Breast epithelium (tissue), 4 donors: ENCODE data around the gene GABPB2. TPM values are rescaled to one million over a fixed set of nuclear protein-coding genes. Genes with fewer than 3 reads are reported as not detected.
A peak's percentile ranks its signal among the peaks of the same experiment; 100 is the strongest.

Source experiments
- DNase-seq, 2 donors: peaks; one replicate each; pipeline ENCODE4 v3.0.0-alpha.2; 2019; ENCODE audit warnings: low spot score in 2 of 2
- H3K27ac ChIP-seq, 2 donors: fragments of 200-600 bp; sonication (generic) in 1 of 2; one replicate each; pipeline ENCODE4 v1.5.1; 2016 to 2019; ENCODE audit warnings: mild to moderate bottlenecking in 1 of 2
- H3K27me3 ChIP-seq, 2 donors: fragments of 200-600 bp; sonication (generic) in 1 of 2; one replicate each; pipeline versions ENCODE4 v1.5.1 to v1.6.0; 2017 to 2019; ENCODE audit warnings: control low read depth in 1 of 2, mild to moderate bottlenecking in 1 of 2
- H3K36me3 ChIP-seq: fragments of 200-600 bp; one replicate; pipeline ENCODE4 v1.5.1; 2019
- H3K4me1 ChIP-seq, 2 donors: fragments of 200-600 bp; sonication (generic); one replicate each; pipeline ENCODE4 v1.5.1; 2016 to 2019; ENCODE audit warnings: control low read depth in 1 of 2
- H3K4me3 ChIP-seq, 3 donors: fragments of 200-600 bp; sonication (generic); 1 replicate in 2 of 3; 2 replicates in 1 of 3; pipeline ENCODE4 v1.5.1; 2016 to 2019; ENCODE audit warnings: mild to moderate bottlenecking in 3 of 3, moderate library complexity in 2 of 3
- H3K9me3 ChIP-seq, 2 donors: fragments of 200-600 bp; sonication (generic) in 1 of 2; one replicate each; pipeline ENCODE4 v1.5.1; 2016 to 2019; ENCODE audit warnings: control low read depth in 1 of 2
- POLR2A ChIP-seq: fragments of 450-650 bp; IDR thresholded peaks from one replicate; pipeline ENCODE4 v1.6.1; 2016; ENCODE audit warnings: antibody characterized with exemption, mild to moderate bottlenecking, moderate library complexity
- POLR2AphosphoS5 ChIP-seq, 3 donors: sonication (generic); formaldehyde crosslinking; IDR thresholded peaks; one replicate each; pipeline ENCODE4 v1.6.1; 2017; ENCODE audit warnings: antibody characterized with exemption in 3 of 3
- intact Hi-C: fragments of 100-400 bp; cut with DNase I; formaldehyde crosslinking; loops from one replicate; pipeline ENCODE4 v1.15.1; 2023; ENCODE audit warnings: low total_unique reads
- total RNA-seq, 3 donors: library from RNA; depleted of rRNA; stranded (reverse); fragments of >200 nt; gene quantifications; one replicate each; pipeline ENCODE4 v1.1.0, GENCODE V29; 2016
- TF ChIP-seq, protein P1 (sequence below), 3 donors: fragments of 450-650 bp; IDR thresholded peaks; one replicate each; pipeline ENCODE4 v1.5.1; 2016 to 2017; ENCODE audit warnings: antibody characterized with exemption in 3 of 3, mild to moderate bottlenecking in 3 of 3, moderate library complexity in 3 of 3

Gene GABPB2
- total RNA-seq, 3 donors from 2014 or later = 19.5 to 32.0 (median 20.6) TPM

- Histone ChIP-seq H3K27ac (peak overlapping the region; percentile 12 to 81), H3K9me3 (no peaks in the 10 kb centered on the region), H3K36me3 (no peaks in the 10 kb centered on the region), H3K27me3 (no peaks in the 10 kb centered on the region), H3K4me3 (peak overlapping the region; percentile 77 to 91 (median 83)), H3K4me1 (peaks cover 0 to 5% of the 10 kb centered on the region in 2 donors)
- peak in 1 of 2 donors; percentile 11 for DNase-seq
- intact Hi-C loops = no loop called here
- TF ChIP-seq POLR2A = no peak
- no peak for TF ChIP-seq POLR2AphosphoS5 (IDR thresholded peaks at IDR 0.05)
- TF ChIP-seq, protein P1, sequence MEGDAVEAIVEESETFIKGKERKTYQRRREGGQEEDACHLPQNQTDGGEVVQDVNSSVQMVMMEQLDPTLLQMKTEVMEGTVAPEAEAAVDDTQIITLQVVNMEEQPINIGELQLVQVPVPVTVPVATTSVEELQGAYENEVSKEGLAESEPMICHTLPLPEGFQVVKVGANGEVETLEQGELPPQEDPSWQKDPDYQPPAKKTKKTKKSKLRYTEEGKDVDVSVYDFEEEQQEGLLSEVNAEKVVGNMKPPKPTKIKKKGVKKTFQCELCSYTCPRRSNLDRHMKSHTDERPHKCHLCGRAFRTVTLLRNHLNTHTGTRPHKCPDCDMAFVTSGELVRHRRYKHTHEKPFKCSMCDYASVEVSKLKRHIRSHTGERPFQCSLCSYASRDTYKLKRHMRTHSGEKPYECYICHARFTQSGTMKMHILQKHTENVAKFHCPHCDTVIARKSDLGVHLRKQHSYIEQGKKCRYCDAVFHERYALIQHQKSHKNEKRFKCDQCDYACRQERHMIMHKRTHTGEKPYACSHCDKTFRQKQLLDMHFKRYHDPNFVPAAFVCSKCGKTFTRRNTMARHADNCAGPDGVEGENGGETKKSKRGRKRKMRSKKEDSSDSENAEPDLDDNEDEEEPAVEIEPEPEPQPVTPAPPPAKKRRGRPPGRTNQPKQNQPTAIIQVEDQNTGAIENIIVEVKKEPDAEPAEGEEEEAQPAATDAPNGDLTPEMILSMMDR (IDR thresholded peaks at IDR 0.05) = no peak
These were observed 74.1 kb downstream of the GABPB2 start for GRCh38 chr1:151144474-151145303.

GRCh38 chr1:151145304-151146071 is 74.9 kb downstream of the GABPB2 start:
- peak overlapping the region; percentile 81 to 84 for H3K27ac ChIP-seq
- peak in 1 of 2 donors; percentile 18 for DNase-seq
- no peak for TF ChIP-seq POLR2A
- no peak for TF ChIP-seq POLR2AphosphoS5 (IDR thresholded peaks at IDR 0.05)
- TF ChIP-seq, protein P1 (IDR thresholded peaks at IDR 0.05) = no peak
- peaks cover 0 to 5% of the 10 kb centered on the region in 2 donors for H3K4me1 ChIP-seq
- intact Hi-C loops = no loop called here
- H3K9me3 ChIP-seq = no peaks in the 10 kb centered on the region
- H3K27me3 ChIP-seq = no peaks in the 10 kb centered on the region
- H3K4me3 ChIP-seq = peak overlapping the region; percentile 77 to 91 (median 83)
- no peaks in the 10 kb centered on the region for H3K36me3 ChIP-seq

- no peaks in the 10 kb centered on the region for H3K9me3 ChIP-seq
- TF ChIP-seq, protein P1 (IDR thresholded peaks at IDR 0.05) = no peak
- TF ChIP-seq POLR2AphosphoS5 (IDR thresholded peaks at IDR 0.05) = no peak
- TF ChIP-seq POLR2A = no peak
- intact Hi-C loops = no loop called here
- H3K36me3 ChIP-seq = no peaks in the 10 kb centered on the region
- peak overlapping the region; percentile 77 to 91 (median 83) for H3K4me3 ChIP-seq
- DNase-seq = no peak
- H3K27me3 ChIP-seq = no peaks in the 10 kb centered on the region
- peaks cover 0 to 5% of the 10 kb centered on the region in 2 donors for H3K4me1 ChIP-seq
- H3K27ac ChIP-seq = peak overlapping the region; percentile 81 to 84
These were observed 75.5 kb downstream of the GABPB2 start for GRCh38 chr1:151146072-151146411.

DNA sequence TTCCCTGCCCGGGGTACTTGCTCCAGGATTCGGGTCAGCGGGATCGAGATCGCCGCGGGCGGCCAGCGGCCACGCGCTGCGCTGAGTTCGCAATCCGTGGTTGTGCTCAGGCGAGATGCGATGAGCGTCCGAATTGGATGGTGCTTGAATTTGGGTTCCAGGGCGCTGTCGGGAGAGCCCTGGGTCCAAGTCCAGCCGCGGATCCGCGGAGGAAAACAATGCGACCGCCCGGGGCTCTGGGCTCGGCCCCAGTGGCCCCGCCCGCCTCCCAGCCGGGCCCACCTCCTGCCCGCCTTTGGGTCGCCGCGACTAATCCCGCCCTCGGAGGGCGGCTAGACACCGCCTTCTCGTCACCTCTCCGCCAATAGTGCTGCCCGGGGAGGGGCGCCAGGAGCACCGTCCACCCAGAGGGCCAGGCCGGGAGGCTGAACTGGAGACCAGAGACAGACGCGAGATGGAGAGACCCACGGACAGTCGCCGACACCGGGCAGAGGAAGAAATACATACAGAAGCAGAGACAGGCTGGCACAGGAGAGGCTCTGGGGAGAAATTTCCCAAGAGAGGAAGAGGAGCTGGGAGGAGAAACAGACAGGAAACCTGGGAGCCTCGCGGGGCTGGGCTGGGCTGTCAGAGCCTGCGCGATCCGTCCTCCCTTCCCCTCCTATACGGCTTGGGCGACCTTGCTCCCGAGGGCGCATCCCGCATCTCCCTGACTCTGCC is 76.0 kb downstream of the GABPB2 start, which contains the start of gene SEMA6C:
Gene SEMA6C, minus strand, starts transcription at position 220 of the 720 bp plus-strand sequence. CDS start 4,010 bp downstream, outside the sequence.
- peak within 1 kb of the TSS; percentile 77 to 91 (median 83) for H3K4me3 ChIP-seq
- intact Hi-C loops = no loop called here
- peak; percentile 87 to 91 for DNase-seq
- peak within 1 kb of the TSS; percentile 81 to 84 for H3K27ac ChIP-seq
- no peaks in the 10 kb centered on the region for H3K9me3 ChIP-seq
- peaks cover 0 to 5% of the 10 kb centered on the region in 2 donors for H3K4me1 ChIP-seq
- no peaks in the 10 kb centered on the region for H3K36me3 ChIP-seq
- TF ChIP-seq POLR2AphosphoS5 (IDR thresholded peaks at IDR 0.05) (peak in 2 of 3 donors; percentile 68 to 75), POLR2A (peak; percentile 59)
- TF ChIP-seq, protein P1 (IDR thresholded peaks at IDR 0.05) = no peak
- no peaks in the 10 kb centered on the region for H3K27me3 ChIP-seq
